Erythroblast (primary cell): ENCODE measurements around the gene OGDH.

Experiments used
- GATA1 ChIP-seq: IDR thresholded peaks from 2 replicates; pipeline ENCODE4 v1.6.1; 2011; ENCODE audit warnings: low read depth, mild to moderate bottlenecking, control low read depth, low read length, moderate library complexity
- POLR2A ChIP-seq: IDR thresholded peaks from 2 replicates; pipeline ENCODE4 v1.6.1; 2011; ENCODE audit warnings: mild to moderate bottlenecking, low read length

DNA sequence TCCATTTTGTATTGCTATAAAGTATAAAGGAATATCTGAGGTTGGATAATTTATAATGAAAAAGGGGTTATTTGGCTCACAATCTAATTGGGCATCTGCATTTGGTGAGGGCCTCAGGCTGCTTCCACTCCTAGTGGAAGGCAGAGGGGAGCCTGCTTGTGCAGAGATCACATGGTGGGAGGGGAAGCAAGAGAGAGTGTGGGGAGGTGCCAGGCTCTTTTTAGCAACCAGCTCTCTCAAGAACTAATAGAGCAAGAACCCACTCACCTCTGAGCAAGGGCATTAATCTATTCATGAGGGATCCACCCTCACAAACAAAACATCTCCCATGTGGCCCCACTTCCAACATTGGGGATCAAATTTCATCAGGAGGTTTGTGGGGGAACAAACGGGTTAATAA lies 64.6 kb downstream of the OGDH start:
- TF ChIP-seq POLR2A: no peak
- TF ChIP-seq GATA1: no peak
